ENCODE measurements around the gene RBM20. TPM values are rescaled to one million over a fixed set of nuclear protein-coding genes. Genes with fewer than 3 reads are reported as not detected.

Gene RBM20
- total RNA-seq, 1 donor from 2014 or later, result 1.0 TPM

DNA sequence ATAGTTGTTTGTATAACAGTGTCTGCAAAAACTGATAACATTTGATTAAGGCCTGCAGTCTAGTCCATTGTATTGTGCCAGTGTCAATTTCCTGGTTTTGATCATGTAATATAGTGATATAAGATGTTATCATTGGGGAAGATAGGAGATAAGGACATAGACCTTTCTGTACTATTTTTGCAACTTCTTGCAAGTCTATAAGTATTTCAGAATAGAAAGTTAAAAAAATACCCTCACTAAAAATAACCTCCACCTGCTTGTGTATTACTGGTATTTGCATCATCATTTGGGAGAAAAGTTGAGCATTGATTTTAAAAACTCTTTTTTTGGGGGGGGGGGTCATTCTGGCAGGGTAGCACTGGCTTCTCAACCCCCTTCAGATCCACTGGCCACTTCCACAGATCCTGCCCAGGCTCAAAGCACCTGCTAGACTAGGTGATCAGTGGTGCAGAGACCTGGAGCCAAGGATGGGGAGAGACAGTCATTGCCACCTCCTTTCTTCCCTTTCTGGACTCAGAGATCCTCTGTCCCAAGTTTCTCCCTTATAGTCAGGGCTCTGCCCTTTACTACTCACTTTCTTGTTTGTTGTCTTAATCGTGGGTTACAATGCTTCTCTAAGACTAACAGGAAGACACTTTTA is 103.0 kb downstream of the RBM20 start:
- Mint-ChIP-seq H3K27ac (ENCODE audit: unreplicated experiment) (no peak overlapping the region), H3K27me3 (ENCODE audit: unreplicated experiment) (peaks cover 6% of the 10 kb centered on the region), H3K4me3 (ENCODE audit: unreplicated experiment) (no peak overlapping the region)

DNA sequence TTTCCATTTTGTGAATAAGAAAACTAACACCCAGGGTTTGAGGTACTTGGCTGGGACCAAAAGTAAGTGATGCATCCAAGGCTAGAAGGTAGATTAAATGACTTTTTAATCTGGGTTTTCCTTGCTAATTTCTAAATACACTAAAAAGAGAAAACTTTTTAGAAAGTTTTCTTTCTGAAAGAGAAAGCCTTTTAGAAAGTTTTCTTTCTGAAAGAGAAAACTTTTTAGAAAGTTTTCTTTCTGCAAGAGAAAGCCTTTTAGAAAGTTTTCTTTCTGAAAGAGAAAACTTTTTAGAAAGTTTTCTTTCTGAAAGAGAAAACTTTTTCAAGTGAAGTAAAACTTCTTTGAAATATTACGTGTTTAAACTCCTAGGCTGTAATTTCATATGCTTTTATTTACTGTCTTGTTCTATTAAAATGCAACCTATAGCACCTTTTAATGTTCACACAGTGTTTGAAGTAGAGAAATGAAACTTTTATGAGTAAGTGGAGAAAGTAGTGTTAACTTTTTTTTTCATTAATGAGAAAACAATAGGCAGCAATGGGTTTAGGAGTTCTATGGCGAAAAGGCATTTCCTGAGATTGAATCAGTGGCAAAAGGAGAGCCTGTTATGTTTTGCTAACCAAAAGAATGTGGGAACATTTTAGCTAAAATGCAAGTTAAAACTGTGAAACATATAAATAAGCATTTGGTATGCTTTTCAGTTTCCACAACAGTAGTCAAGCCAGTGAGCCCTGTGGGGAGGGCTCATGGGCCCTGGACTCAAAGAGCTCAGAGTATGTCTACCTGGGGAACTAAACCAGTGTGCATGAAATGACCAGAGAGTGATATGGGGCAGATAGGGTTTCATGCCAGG is 103.7 kb downstream of the RBM20 start:
- DNase-seq (ENCODE audit: low spot score), result no peak
- peaks cover 7% of the 10 kb centered on the region for H3K27me3 Mint-ChIP-seq (ENCODE audit: unreplicated experiment)
- H3K9me3 Mint-ChIP-seq (ENCODE audit: unreplicated experiment), result no peaks in the 10 kb centered on the region
- TF ChIP-seq, protein P1, sequence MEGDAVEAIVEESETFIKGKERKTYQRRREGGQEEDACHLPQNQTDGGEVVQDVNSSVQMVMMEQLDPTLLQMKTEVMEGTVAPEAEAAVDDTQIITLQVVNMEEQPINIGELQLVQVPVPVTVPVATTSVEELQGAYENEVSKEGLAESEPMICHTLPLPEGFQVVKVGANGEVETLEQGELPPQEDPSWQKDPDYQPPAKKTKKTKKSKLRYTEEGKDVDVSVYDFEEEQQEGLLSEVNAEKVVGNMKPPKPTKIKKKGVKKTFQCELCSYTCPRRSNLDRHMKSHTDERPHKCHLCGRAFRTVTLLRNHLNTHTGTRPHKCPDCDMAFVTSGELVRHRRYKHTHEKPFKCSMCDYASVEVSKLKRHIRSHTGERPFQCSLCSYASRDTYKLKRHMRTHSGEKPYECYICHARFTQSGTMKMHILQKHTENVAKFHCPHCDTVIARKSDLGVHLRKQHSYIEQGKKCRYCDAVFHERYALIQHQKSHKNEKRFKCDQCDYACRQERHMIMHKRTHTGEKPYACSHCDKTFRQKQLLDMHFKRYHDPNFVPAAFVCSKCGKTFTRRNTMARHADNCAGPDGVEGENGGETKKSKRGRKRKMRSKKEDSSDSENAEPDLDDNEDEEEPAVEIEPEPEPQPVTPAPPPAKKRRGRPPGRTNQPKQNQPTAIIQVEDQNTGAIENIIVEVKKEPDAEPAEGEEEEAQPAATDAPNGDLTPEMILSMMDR (IDR thresholded peaks at IDR 0.05; ENCODE audit: unreplicated experiment), result no peak
- H3K36me3 Mint-ChIP-seq (ENCODE audit: low read depth, unreplicated experiment), result peaks cover 6% of the 10 kb centered on the region
- H3K4me3 Mint-ChIP-seq (ENCODE audit: unreplicated experiment), result no peak overlapping the region
- H3K27ac Mint-ChIP-seq (ENCODE audit: unreplicated experiment), result peak overlapping the region; percentile 36
- H3K4me1 Mint-ChIP-seq (ENCODE audit: unreplicated experiment), result peaks cover 19% of the 10 kb centered on the region

More for the DNA sequence above, 103.0 kb downstream of the RBM20 start:
- H3K36me3 Mint-ChIP-seq (ENCODE audit: low read depth, unreplicated experiment), result peaks cover 6% of the 10 kb centered on the region
- DNase-seq (ENCODE audit: low spot score), result no peak
- H3K9me3 Mint-ChIP-seq (ENCODE audit: unreplicated experiment), result no peaks in the 10 kb centered on the region
- TF ChIP-seq, protein P1 (IDR thresholded peaks at IDR 0.05; ENCODE audit: unreplicated experiment), result no peak
- peaks cover 19% of the 10 kb centered on the region for H3K4me1 Mint-ChIP-seq (ENCODE audit: unreplicated experiment)

DNA sequence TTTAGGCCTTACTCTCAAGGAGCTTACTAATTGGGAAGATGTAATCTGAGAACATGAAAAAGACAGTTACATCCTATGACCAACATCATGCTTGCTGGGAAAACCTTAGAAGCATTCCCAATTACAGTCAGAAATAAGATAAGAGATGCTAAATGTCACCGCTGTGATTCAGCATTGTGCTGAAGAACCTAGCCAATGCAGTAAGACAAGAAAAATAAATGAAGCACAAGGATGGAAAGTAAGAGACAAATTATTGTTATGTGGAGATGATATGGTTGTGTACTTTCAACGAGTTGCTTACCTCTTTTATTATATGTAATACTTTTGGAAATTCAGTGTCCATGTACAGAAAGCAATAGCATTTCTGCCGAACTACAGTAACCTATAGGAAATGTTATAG is 104.8 kb downstream of the RBM20 start:
- H3K27ac Mint-ChIP-seq (ENCODE audit: unreplicated experiment), result no peak overlapping the region
- TF ChIP-seq, protein P1 (IDR thresholded peaks at IDR 0.05; ENCODE audit: unreplicated experiment), result no peak
- peaks cover 6% of the 10 kb centered on the region for H3K36me3 Mint-ChIP-seq (ENCODE audit: low read depth, unreplicated experiment)
- H3K4me1 Mint-ChIP-seq (ENCODE audit: unreplicated experiment), result peaks cover 19% of the 10 kb centered on the region
- DNase-seq (ENCODE audit: low spot score), result no peak
- peaks cover 7% of the 10 kb centered on the region for H3K27me3 Mint-ChIP-seq (ENCODE audit: unreplicated experiment)
- H3K4me3 Mint-ChIP-seq (ENCODE audit: unreplicated experiment), result no peak overlapping the region
- H3K9me3 Mint-ChIP-seq (ENCODE audit: unreplicated experiment), result no peaks in the 10 kb centered on the region

DNA sequence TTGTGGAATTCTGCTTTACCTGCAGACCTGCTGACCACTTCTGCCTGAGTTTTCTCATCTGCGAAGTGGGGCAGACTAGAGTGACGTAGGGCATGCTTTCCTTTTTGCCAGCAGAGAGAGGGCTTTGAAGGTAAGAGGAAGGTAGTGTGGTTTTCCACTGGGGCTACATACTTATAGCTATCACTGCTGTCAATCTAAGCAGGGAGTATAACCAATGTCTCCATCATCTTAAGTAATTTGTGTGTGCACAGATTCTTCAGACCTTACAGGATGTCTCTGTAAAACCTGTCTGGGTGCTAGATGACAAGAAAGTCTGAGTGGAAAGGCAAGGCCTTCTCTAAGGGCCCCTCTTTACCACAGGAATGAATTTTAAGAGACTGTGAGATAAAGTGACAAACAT is 106.8 kb downstream of the RBM20 start:
- peaks cover 5% of the 10 kb centered on the region for H3K27me3 Mint-ChIP-seq (ENCODE audit: unreplicated experiment)
- DNase-seq (ENCODE audit: low spot score), result no peak
- no peak overlapping the region for H3K27ac Mint-ChIP-seq (ENCODE audit: unreplicated experiment)
- H3K9me3 Mint-ChIP-seq (ENCODE audit: unreplicated experiment), result no peaks in the 10 kb centered on the region
- H3K4me1 Mint-ChIP-seq (ENCODE audit: unreplicated experiment), result peaks cover 19% of the 10 kb centered on the region
- H3K36me3 Mint-ChIP-seq (ENCODE audit: low read depth, unreplicated experiment), result peaks cover 6% of the 10 kb centered on the region
- no peak overlapping the region for H3K4me3 Mint-ChIP-seq (ENCODE audit: unreplicated experiment)
- TF ChIP-seq, protein P1 (IDR thresholded peaks at IDR 0.05; ENCODE audit: unreplicated experiment), result no peak

DNA sequence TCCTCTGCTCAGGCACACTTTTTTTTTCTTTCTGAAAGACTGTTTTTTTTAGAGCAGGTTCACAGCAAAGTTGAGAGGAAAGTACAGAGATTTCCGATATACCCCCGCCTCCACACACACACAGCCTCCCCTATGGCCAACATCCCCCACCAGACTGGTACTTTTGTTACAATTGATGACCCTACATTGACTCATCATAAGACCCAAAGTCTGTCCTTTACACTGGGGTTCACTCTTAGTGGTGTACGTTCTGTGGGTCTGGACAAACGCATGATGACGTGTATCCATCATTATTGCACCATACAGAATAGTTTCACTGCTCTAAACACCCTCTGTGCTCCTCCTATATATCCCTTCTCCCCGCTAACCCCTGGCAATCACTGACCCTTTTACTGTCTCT is 107.7 kb downstream of the RBM20 start:
- TF ChIP-seq, protein P1 (IDR thresholded peaks at IDR 0.05; ENCODE audit: unreplicated experiment), result no peak
- no peaks in the 10 kb centered on the region for H3K9me3 Mint-ChIP-seq (ENCODE audit: unreplicated experiment)

More for the DNA sequence above, 107.7 kb downstream of the RBM20 start:
- peaks cover 6% of the 10 kb centered on the region for H3K36me3 Mint-ChIP-seq (ENCODE audit: low read depth, unreplicated experiment)
- H3K4me1 Mint-ChIP-seq (ENCODE audit: unreplicated experiment), result peaks cover 18% of the 10 kb centered on the region
- peaks cover 5% of the 10 kb centered on the region for H3K27me3 Mint-ChIP-seq (ENCODE audit: unreplicated experiment)
- no peak for DNase-seq (ENCODE audit: low spot score)
- no peak overlapping the region for H3K4me3 Mint-ChIP-seq (ENCODE audit: unreplicated experiment)
- H3K27ac Mint-ChIP-seq (ENCODE audit: unreplicated experiment), result no peak overlapping the region
